Esophagus squamous epithelium (tissue), 5 donors: ENCODE measurements around the gene PPP1R8. TPM values are rescaled to one million over a fixed set of nuclear protein-coding genes. Genes with fewer than 3 reads are reported as not detected.
"Not testable (repeated sequence)": the region's sequence is repeated elsewhere in the genome, so short reads cannot be mapped to it uniquely, and the experiment has no call there.

Experiments
- DNase-seq: peaks from one replicate; lab custom pipeline; 2025; lab: John Stamatoyannopoulos, UW
- H3K27ac ChIP-seq, 4 donors: fragments of 200-600 bp; sonication (generic); one replicate each; pipeline ENCODE4 v1.5.1; 2016 to 2019; ENCODE audit warnings: mild to moderate bottlenecking in 1 of 4
- H3K27me3 ChIP-seq, 4 donors: fragments of 200-600 bp; sonication (generic); 1 replicate in 3 of 4; 2 replicates in 1 of 4; pipeline versions ENCODE4 v1.5.1 to v1.6.0; 2017 to 2021; ENCODE audit warnings: antibody characterized with exemption in 1 of 4
- H3K36me3 ChIP-seq, 3 donors: fragments of 200-600 bp; sonication (generic); one replicate each; pipeline ENCODE4 v1.5.1; 2016 to 2019
- H3K4me1 ChIP-seq, 3 donors: fragments of 200-600 bp; sonication (generic); one replicate each; pipeline ENCODE4 v1.5.1; 2017 to 2019
- H3K4me3 ChIP-seq, 4 donors: fragments of 200-600 bp; sonication (generic); 1 replicate in 3 of 4; 2 replicates in 1 of 4; pipeline ENCODE4 v1.5.1; 2016 to 2019; ENCODE audit warnings: mild to moderate bottlenecking in 2 of 4, moderate library complexity in 1 of 4
- H3K9me3 ChIP-seq, 3 donors: fragments of 200-600 bp; sonication (generic); one replicate each; pipeline ENCODE4 v1.5.1; 2016 to 2019
- POLR2A ChIP-seq, 4 donors: fragments of 450-650 bp; IDR thresholded peaks; one replicate each; pipeline ENCODE4 v1.6.1; 2017; ENCODE audit warnings: antibody characterized with exemption in 4 of 4, mild to moderate bottlenecking in 4 of 4, moderate library complexity in 3 of 4
- WGBS, 2 donors: methylation state at CpG; one replicate each; pipeline ENCODE4 v1.1.5; 2018; 5-methylcytosine and 5-hydroxymethylcytosine counted together
- intact Hi-C: fragments of 100-400 bp; cut with DNase I; formaldehyde crosslinking; loops from one replicate; pipeline ENCODE4 v1.15.0; 2022
- total RNA-seq, 4 donors: library from RNA; depleted of rRNA; stranded (reverse); fragments of >200 nt; gene quantifications; one replicate each; pipeline ENCODE4 v1.1.0, GENCODE V29; 2016
- TF ChIP-seq, protein P1 (sequence below), 6 experiments: fragments of 450-650 bp in 4 of 6; fragments of 200-600 bp in 2 of 6; sonication (generic) in 2 of 6; IDR thresholded peaks; one replicate each; pipeline ENCODE4 v1.5.1; 2016 to 2019; ENCODE audit warnings: antibody characterized with exemption in 6 of 6, mild to moderate bottlenecking in 4 of 6, moderate library complexity in 4 of 6
- donor health status: DM: yes; HTN: yes; CAD: no.

The PPP1R8 gene
- total RNA-seq, 4 donors from 2014 or later, result 21.3 to 41.2 (median 33.4) TPM

DNA sequence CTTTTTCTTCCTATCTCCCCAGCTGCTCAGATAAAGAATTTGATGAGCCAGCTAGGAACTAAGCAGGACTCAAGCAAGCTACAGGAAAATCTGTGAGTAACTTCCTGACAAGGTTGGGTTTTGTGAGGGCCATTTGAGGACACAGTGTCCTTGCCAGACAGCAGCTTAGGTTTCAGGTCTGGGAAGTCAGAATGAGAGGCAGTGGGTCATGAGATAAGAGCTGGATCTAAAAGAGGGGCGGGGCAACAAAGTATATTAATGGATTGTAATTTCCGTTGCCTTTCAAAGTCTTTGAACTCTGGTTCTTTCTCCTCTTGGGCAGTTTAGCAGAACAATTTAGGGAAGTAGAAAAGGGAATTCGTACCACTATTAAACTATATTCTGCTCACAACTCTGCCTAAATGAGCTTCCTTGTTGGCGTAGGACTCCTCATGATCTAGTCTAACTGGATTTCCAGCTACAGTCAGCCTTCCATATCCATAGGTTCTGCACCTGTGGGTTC is 41.0 kb upstream of the PPP1R8 start:
- Histone ChIP-seq H3K27ac (peak overlapping the region; percentile 63 to 82 (median 78)), H3K4me1 (peaks cover 24 to 63% (median 35%) of the 10 kb centered on the region in 3 donors), H3K4me3 (no peak overlapping the region), H3K27me3 (no peaks in the 10 kb centered on the region), H3K36me3 (peaks cover 11 to 49% (median 30%) of the 10 kb centered on the region in 3 donors), H3K9me3 (no peaks in the 10 kb centered on the region)
- WGBS, 2 donors, result 63 to 75% methylated on average over 4 of the region's 4 CpGs
- intact Hi-C loops, result no loop called here
- no peak for DNase-seq
- TF ChIP-seq POLR2A (IDR thresholded peaks at IDR 0.05), result no peak
- TF ChIP-seq, protein P1, sequence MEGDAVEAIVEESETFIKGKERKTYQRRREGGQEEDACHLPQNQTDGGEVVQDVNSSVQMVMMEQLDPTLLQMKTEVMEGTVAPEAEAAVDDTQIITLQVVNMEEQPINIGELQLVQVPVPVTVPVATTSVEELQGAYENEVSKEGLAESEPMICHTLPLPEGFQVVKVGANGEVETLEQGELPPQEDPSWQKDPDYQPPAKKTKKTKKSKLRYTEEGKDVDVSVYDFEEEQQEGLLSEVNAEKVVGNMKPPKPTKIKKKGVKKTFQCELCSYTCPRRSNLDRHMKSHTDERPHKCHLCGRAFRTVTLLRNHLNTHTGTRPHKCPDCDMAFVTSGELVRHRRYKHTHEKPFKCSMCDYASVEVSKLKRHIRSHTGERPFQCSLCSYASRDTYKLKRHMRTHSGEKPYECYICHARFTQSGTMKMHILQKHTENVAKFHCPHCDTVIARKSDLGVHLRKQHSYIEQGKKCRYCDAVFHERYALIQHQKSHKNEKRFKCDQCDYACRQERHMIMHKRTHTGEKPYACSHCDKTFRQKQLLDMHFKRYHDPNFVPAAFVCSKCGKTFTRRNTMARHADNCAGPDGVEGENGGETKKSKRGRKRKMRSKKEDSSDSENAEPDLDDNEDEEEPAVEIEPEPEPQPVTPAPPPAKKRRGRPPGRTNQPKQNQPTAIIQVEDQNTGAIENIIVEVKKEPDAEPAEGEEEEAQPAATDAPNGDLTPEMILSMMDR (IDR thresholded peaks at IDR 0.05), result no peak

DNA sequence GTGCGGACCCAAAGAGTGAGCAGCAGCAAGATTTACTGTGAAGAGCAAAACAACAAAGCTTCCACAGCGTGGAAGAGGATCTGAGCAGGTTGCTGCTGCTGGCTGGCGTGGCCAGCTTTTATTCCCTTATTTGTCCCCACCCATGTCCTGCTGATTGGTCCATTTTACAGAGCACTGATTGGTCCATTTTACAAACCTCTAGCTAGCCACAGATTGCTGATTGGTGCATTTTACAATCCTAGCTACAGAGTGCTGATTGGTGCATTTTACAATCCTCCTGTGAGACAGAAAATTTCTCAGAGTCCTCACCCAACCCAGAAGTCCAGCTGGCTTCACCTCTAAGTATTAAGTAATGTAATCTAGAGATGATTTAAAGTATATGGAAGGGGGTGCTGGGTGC is 40.3 kb upstream of the PPP1R8 start:
- H3K27me3 ChIP-seq, intact Hi-C loops, DNase-seq, H3K4me3 ChIP-seq, H3K9me3 ChIP-seq: not testable (repeated sequence)
- 96% methylated on average over 3 of the region's 3 CpGs; no CpG with 5 or more reads in 1 of the 2 donors for WGBS, 2 donors
- Histone ChIP-seq H3K36me3 (peaks cover 11 to 56% (median 30%) of the 10 kb centered on the region in 3 donors), H3K4me1 (peaks cover 24 to 56% (median 35%) of the 10 kb centered on the region in 3 donors), H3K27ac (peak overlapping the region; percentile 63 to 82 (median 78))

DNA sequence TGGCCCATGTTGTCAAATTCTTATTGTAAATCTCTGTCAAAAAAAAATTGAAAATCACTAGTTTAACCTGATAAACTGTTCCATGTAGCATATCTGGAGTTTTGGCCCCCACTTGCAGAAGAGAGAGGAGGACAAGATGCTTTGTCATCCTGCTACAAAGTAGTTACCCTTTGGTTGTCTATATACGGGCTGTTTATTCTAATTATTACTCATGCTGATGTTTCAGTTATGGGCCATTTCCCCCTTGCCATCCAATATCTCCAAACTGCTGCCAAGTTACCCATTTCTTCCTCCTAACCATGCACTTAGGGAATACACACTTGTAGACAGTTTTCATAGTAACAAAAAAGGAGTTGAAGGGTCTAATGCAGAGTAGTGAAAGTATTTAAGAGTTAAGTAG is 35.0 kb upstream of the PPP1R8 start:
- H3K27ac ChIP-seq, result no peak overlapping the region
- no peaks in the 10 kb centered on the region for H3K27me3 ChIP-seq
- TF ChIP-seq POLR2A (IDR thresholded peaks at IDR 0.05), result no peak
- TF ChIP-seq, protein P1 (IDR thresholded peaks at IDR 0.05), result no peak
- H3K4me3 ChIP-seq, result no peak overlapping the region
- no peak for DNase-seq
- intact Hi-C loops, result no loop called here
- 36% methylated on average over 1 of the region's 1 CpG for WGBS, 2 donors
- peaks cover 9 to 97% (median 41%) of the 10 kb centered on the region in 3 donors for H3K36me3 ChIP-seq
- H3K9me3 ChIP-seq, result no peaks in the 10 kb centered on the region
- H3K4me1 ChIP-seq, result peaks cover 0 to 2% (median 0%) of the 10 kb centered on the region in 3 donors

DNA sequence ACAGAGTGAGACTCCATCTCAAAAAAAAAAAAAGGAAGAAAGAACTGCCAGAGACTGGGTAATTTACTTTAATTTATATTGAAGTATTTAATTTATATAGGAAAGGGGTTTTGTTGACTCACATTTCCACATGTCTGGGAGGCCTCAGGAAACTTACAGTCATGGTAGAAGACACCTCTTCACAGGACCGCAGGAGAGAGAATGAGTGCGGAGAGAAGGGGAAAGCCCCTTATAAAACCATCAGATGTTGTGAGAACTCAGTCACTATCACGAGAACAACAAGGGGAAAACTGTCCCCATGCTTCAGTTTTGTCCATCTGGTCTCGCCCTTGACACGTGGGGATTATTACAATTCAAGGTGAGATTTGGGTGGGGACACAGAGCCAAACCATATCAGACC is 25.8 kb upstream of the PPP1R8 start:
- H3K9me3 ChIP-seq, result no peaks in the 10 kb centered on the region
- no peak for DNase-seq
- 70 to 83% methylated on average over 5 of the region's 5 CpGs for WGBS, 2 donors
- H3K4me3 ChIP-seq, result no peak overlapping the region
- H3K27me3 ChIP-seq, result no peaks in the 10 kb centered on the region
- no peaks in the 10 kb centered on the region for H3K4me1 ChIP-seq
- intact Hi-C loops, result no loop called here
- H3K36me3 ChIP-seq, result peaks cover 11 to 98% (median 24%) of the 10 kb centered on the region in 3 donors
- no peak overlapping the region for H3K27ac ChIP-seq
- no peak for TF ChIP-seq POLR2A (IDR thresholded peaks at IDR 0.05)
- TF ChIP-seq, protein P1 (IDR thresholded peaks at IDR 0.05), result no peak

- intact Hi-C loops, result no loop called here
- Histone ChIP-seq H3K4me1 (no peaks in the 10 kb centered on the region), H3K27ac (no peak overlapping the region), H3K27me3 (no peaks in the 10 kb centered on the region), H3K4me3 (no peak overlapping the region), H3K36me3 (peaks cover 11 to 98% (median 11%) of the 10 kb centered on the region in 3 donors), H3K9me3 (no peaks in the 10 kb centered on the region)
- TF ChIP-seq, protein P1 (IDR thresholded peaks at IDR 0.05), result no peak
- TF ChIP-seq POLR2A (IDR thresholded peaks at IDR 0.05), result no peak
- WGBS, 2 donors, result 94 to 95% methylated on average over 7 of the region's 7 CpGs
- no peak for DNase-seq
These were observed 23.8 kb upstream of the PPP1R8 start for GRCh38 chr1:27806758-27807157.
